Stomach (tissue), 4 donors: ENCODE results near the gene RER1.

ENCODE experiments used
- POLR2A ChIP-seq, 4 donors: fragments of 450-650 bp; IDR thresholded peaks; one replicate each; pipeline ENCODE4 v1.6.1; 2016; ENCODE audit warnings: antibody characterized with exemption in 4 of 4, control low read depth in 2 of 4, mild to moderate bottlenecking in 1 of 4, moderate library complexity in 1 of 4
- POLR2AphosphoS5 ChIP-seq, 3 donors: sonication (generic); formaldehyde crosslinking; IDR thresholded peaks; one replicate each; pipeline ENCODE4 v1.6.1; 2016; ENCODE audit warnings: antibody characterized with exemption in 3 of 3
- TF ChIP-seq, protein P1 (sequence below), 7 experiments: fragments of 450-650 bp in 4 of 7; fragments of 200-600 bp in 3 of 7; sonication (generic) in 3 of 7; IDR thresholded peaks; one replicate each; pipeline ENCODE4 v1.5.1; 2016 to 2019; ENCODE audit warnings: antibody characterized with exemption in 7 of 7, control low read depth in 2 of 7, mild to moderate bottlenecking in 1 of 7

GRCh38 chr1:2349806-2350205, 41.8 kb upstream of the RER1 start:
- TF ChIP-seq, protein P1, sequence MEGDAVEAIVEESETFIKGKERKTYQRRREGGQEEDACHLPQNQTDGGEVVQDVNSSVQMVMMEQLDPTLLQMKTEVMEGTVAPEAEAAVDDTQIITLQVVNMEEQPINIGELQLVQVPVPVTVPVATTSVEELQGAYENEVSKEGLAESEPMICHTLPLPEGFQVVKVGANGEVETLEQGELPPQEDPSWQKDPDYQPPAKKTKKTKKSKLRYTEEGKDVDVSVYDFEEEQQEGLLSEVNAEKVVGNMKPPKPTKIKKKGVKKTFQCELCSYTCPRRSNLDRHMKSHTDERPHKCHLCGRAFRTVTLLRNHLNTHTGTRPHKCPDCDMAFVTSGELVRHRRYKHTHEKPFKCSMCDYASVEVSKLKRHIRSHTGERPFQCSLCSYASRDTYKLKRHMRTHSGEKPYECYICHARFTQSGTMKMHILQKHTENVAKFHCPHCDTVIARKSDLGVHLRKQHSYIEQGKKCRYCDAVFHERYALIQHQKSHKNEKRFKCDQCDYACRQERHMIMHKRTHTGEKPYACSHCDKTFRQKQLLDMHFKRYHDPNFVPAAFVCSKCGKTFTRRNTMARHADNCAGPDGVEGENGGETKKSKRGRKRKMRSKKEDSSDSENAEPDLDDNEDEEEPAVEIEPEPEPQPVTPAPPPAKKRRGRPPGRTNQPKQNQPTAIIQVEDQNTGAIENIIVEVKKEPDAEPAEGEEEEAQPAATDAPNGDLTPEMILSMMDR (IDR thresholded peaks at IDR 0.05): no peak
- no peak for TF ChIP-seq POLR2A (IDR thresholded peaks at IDR 0.05)
- TF ChIP-seq POLR2AphosphoS5 (IDR thresholded peaks at IDR 0.05): no peak
